Lower leg skin (tissue), 3 donors: ENCODE results near the gene FAM47E.

Source experiments
- POLR2A ChIP-seq, 2 donors: fragments of 450-650 bp; IDR thresholded peaks; one replicate each; pipeline ENCODE4 v1.6.1; 2016 to 2017; ENCODE audit warnings: antibody characterized with exemption in 2 of 2, mild to moderate bottlenecking in 1 of 2, moderate library complexity in 1 of 2
- TF ChIP-seq, protein P1 (sequence below), 3 donors: fragments of 450-650 bp; IDR thresholded peaks; one replicate each; pipeline ENCODE4 v1.5.1; 2016; ENCODE audit warnings: antibody characterized with exemption in 3 of 3, mild to moderate bottlenecking in 3 of 3, moderate library complexity in 2 of 3

DNA sequence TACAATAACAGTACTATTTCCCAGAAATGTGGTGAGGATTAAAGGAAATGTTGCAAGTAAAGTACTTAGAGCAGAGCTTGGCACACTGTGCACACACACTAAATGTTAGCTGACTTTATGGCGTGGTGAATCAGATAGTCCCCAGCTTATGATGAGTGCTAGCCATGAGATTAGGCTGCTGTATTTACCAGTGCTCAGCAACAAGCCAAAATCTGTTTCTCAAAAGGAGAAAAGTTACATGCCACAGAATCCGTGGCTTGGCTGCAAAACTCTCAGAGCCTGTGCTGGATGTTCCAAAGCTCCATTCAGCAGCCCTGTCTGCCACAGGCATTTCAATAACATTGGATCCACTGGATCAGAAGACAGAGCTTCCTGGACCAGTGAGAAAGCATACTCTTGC lies 42.3 kb downstream of the FAM47E start:
- TF ChIP-seq POLR2A (IDR thresholded peaks at IDR 0.05) = no peak
- TF ChIP-seq, protein P1, sequence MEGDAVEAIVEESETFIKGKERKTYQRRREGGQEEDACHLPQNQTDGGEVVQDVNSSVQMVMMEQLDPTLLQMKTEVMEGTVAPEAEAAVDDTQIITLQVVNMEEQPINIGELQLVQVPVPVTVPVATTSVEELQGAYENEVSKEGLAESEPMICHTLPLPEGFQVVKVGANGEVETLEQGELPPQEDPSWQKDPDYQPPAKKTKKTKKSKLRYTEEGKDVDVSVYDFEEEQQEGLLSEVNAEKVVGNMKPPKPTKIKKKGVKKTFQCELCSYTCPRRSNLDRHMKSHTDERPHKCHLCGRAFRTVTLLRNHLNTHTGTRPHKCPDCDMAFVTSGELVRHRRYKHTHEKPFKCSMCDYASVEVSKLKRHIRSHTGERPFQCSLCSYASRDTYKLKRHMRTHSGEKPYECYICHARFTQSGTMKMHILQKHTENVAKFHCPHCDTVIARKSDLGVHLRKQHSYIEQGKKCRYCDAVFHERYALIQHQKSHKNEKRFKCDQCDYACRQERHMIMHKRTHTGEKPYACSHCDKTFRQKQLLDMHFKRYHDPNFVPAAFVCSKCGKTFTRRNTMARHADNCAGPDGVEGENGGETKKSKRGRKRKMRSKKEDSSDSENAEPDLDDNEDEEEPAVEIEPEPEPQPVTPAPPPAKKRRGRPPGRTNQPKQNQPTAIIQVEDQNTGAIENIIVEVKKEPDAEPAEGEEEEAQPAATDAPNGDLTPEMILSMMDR (IDR thresholded peaks at IDR 0.05) = no peak
